K562 (cell line): Measurements from ENCODE around the gene HIVEP2. TPM values are rescaled to one million over a fixed set of nuclear protein-coding genes. Genes with fewer than 3 reads are reported as not detected.

ENCODE experiments used
- MEF2A ChIP-seq: IDR thresholded peaks from 2 replicates; pipeline ENCODE4 v1.6.1; 2011; ENCODE audit warnings: low read depth, mild to moderate bottlenecking, low read length, moderate library complexity; ENCODE audit not compliant: control insufficient read depth
- RBM22 ChIP-seq: fragments of 200-400 bp; formaldehyde crosslinking; IDR thresholded peaks from 2 replicates; pipeline ENCODE4 v1.6.1; 2018; ENCODE audit warnings: low read length, low read depth; ENCODE audit not compliant: poor library complexity, severe bottlenecking
- polyA plus RNA-seq, 8 experiments: library from polyadenylated mRNA; depleted of rRNA in 4 of 8; stranded (reverse) in 5 of 8; unstranded in 3 of 8; fragments of >200 nt; fragmentation: Nextera tagmentation in 2 of 8; fragmentation: Illumina TruSeq in 1 of 8; extraction: Ambion mirVana in 2 of 8; extraction: Trizol in 1 of 8; gene quantifications; 2 replicates each; pipeline versions ENCODE4 v1.2.1 to v1.2.3, GENCODE V29; 2011 to 2014; ENCODE audit warnings: inconsistent platforms in 1 of 8, missing spikeins in 1 of 8
- total RNA-seq, 7 experiments: library from RNA; depleted of rRNA in 6 of 7; stranded (reverse); fragments of >200 nt in 6 of 7; fragmentation: Illumina TruSeq in 2 of 7; extraction: Trizol in 2 of 7; gene quantifications; 2 replicates each; pipeline versions ENCODE4 v1.2.1 to v1.2.3, GENCODE V29; 2011 to 2021; ENCODE audit warnings: low replicate concordance in 1 of 7
- TF ChIP-seq, protein P1 (sequence below): fragments of 450-650 bp; IDR thresholded peaks from 2 replicates; pipeline ENCODE4 v1.6.1; 2016; ENCODE audit warnings: mild to moderate bottlenecking, moderate library complexity

The HIVEP2 gene
- total and polyA plus RNA-seq, 9 of the 15 experiments (the other 6 are each of a cell fraction or from before 2014, with no cell fraction given) = under 0.01 to 1.2 (median 0.31) TPM

GRCh38 chr6:142857796-142858555 is 87.0 kb downstream of the HIVEP2 start (continued):
- TF ChIP-seq RBM22 = no peak
- TF ChIP-seq, protein P1, sequence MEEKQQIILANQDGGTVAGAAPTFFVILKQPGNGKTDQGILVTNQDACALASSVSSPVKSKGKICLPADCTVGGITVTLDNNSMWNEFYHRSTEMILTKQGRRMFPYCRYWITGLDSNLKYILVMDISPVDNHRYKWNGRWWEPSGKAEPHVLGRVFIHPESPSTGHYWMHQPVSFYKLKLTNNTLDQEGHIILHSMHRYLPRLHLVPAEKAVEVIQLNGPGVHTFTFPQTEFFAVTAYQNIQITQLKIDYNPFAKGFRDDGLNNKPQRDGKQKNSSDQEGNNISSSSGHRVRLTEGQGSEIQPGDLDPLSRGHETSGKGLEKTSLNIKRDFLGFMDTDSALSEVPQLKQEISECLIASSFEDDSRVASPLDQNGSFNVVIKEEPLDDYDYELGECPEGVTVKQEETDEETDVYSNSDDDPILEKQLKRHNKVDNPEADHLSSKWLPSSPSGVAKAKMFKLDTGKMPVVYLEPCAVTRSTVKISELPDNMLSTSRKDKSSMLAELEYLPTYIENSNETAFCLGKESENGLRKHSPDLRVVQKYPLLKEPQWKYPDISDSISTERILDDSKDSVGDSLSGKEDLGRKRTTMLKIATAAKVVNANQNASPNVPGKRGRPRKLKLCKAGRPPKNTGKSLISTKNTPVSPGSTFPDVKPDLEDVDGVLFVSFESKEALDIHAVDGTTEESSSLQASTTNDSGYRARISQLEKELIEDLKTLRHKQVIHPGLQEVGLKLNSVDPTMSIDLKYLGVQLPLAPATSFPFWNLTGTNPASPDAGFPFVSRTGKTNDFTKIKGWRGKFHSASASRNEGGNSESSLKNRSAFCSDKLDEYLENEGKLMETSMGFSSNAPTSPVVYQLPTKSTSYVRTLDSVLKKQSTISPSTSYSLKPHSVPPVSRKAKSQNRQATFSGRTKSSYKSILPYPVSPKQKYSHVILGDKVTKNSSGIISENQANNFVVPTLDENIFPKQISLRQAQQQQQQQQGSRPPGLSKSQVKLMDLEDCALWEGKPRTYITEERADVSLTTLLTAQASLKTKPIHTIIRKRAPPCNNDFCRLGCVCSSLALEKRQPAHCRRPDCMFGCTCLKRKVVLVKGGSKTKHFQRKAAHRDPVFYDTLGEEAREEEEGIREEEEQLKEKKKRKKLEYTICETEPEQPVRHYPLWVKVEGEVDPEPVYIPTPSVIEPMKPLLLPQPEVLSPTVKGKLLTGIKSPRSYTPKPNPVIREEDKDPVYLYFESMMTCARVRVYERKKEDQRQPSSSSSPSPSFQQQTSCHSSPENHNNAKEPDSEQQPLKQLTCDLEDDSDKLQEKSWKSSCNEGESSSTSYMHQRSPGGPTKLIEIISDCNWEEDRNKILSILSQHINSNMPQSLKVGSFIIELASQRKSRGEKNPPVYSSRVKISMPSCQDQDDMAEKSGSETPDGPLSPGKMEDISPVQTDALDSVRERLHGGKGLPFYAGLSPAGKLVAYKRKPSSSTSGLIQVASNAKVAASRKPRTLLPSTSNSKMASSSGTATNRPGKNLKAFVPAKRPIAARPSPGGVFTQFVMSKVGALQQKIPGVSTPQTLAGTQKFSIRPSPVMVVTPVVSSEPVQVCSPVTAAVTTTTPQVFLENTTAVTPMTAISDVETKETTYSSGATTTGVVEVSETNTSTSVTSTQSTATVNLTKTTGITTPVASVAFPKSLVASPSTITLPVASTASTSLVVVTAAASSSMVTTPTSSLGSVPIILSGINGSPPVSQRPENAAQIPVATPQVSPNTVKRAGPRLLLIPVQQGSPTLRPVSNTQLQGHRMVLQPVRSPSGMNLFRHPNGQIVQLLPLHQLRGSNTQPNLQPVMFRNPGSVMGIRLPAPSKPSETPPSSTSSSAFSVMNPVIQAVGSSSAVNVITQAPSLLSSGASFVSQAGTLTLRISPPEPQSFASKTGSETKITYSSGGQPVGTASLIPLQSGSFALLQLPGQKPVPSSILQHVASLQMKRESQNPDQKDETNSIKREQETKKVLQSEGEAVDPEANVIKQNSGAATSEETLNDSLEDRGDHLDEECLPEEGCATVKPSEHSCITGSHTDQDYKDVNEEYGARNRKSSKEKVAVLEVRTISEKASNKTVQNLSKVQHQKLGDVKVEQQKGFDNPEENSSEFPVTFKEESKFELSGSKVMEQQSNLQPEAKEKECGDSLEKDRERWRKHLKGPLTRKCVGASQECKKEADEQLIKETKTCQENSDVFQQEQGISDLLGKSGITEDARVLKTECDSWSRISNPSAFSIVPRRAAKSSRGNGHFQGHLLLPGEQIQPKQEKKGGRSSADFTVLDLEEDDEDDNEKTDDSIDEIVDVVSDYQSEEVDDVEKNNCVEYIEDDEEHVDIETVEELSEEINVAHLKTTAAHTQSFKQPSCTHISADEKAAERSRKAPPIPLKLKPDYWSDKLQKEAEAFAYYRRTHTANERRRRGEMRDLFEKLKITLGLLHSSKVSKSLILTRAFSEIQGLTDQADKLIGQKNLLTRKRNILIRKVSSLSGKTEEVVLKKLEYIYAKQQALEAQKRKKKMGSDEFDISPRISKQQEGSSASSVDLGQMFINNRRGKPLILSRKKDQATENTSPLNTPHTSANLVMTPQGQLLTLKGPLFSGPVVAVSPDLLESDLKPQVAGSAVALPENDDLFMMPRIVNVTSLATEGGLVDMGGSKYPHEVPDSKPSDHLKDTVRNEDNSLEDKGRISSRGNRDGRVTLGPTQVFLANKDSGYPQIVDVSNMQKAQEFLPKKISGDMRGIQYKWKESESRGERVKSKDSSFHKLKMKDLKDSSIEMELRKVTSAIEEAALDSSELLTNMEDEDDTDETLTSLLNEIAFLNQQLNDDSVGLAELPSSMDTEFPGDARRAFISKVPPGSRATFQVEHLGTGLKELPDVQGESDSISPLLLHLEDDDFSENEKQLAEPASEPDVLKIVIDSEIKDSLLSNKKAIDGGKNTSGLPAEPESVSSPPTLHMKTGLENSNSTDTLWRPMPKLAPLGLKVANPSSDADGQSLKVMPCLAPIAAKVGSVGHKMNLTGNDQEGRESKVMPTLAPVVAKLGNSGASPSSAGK = no peak
- TF ChIP-seq MEF2A = no peak
- TF ChIP-seq, all 486 proteins: peak for 0
